HepG2 (cell line): ENCODE measurements around the gene KLF3.
"Not testable (repeated sequence)": the region's sequence is repeated elsewhere in the genome, so short reads cannot be mapped to it uniquely, and the experiment has no call there.

ENCODE experiments used
- ATF3 ChIP-seq: sonication (generic); formaldehyde crosslinking; IDR thresholded peaks from 2 replicates; pipeline ENCODE4 v1.4.0; 2020; ENCODE audit warnings: missing genetic modification reagents
- CHD2 ChIP-seq: IDR thresholded peaks from 2 replicates; pipeline ENCODE4 v1.6.1; 2011; ENCODE audit warnings: low read depth, low read length, improper control_type of control experiment
- MAFK ChIP-seq, 2 experiments: IDR thresholded peaks in 1 of 2; conservative IDR thresholded peaks in 1 of 2; 2 replicates each; pipeline ENCODE4 v1.6.1; 2011; ENCODE audit warnings: improper control_type of control experiment in 2 of 2, low read length in 2 of 2
- NFE2 ChIP-seq: sonication (generic); formaldehyde crosslinking; IDR thresholded peaks from 2 replicates; pipeline ENCODE4 v1.4.0; 2020; ENCODE audit warnings: missing genetic modification reagents
- PRDM4 ChIP-seq: sonication (generic); formaldehyde crosslinking; IDR thresholded peaks from 2 replicates; pipeline ENCODE4 v1.9.0; 2021; ENCODE audit warnings: missing genetic modification reagents, borderline replicate concordance
- TRIM22 ChIP-seq: fragments of 450-650 bp; IDR thresholded peaks from 2 replicates; pipeline ENCODE4 v1.6.1; 2017
- TRIM24 ChIP-seq: sonication (generic); formaldehyde crosslinking; IDR thresholded peaks from 2 replicates; pipeline ENCODE4 v1.8.0; 2022; ENCODE audit warnings: mild to moderate bottlenecking, missing genetic modification reagents

- TF ChIP-seq PRDM4; TRIM24 (CRISPR knock-in tag); NFE2 (CRISPR knock-in tag); ATF3 (CRISPR knock-in tag); CHD2; MAFK (conservative IDR thresholded peaks at IDR 0.05 in 1 of 2, IDR thresholded peaks at IDR 0.05 in 1 of 2; ENCODE audit: low read length in 2 of 2); TRIM22: not testable (repeated sequence)
Measured at GRCh38 chr4:38626901-38627444, 37.0 kb upstream of the KLF3 start.
